ENCODE results near the gene CACNA2D3.

- TF ChIP-seq, protein P1, sequence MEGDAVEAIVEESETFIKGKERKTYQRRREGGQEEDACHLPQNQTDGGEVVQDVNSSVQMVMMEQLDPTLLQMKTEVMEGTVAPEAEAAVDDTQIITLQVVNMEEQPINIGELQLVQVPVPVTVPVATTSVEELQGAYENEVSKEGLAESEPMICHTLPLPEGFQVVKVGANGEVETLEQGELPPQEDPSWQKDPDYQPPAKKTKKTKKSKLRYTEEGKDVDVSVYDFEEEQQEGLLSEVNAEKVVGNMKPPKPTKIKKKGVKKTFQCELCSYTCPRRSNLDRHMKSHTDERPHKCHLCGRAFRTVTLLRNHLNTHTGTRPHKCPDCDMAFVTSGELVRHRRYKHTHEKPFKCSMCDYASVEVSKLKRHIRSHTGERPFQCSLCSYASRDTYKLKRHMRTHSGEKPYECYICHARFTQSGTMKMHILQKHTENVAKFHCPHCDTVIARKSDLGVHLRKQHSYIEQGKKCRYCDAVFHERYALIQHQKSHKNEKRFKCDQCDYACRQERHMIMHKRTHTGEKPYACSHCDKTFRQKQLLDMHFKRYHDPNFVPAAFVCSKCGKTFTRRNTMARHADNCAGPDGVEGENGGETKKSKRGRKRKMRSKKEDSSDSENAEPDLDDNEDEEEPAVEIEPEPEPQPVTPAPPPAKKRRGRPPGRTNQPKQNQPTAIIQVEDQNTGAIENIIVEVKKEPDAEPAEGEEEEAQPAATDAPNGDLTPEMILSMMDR (IDR thresholded peaks at IDR 0.05; ENCODE audit: insufficient read depth, low read depth, low read length) = no peak
- no peak for TF ChIP-seq EZH2 (IDR thresholded peaks at IDR 0.05; ENCODE audit: insufficient read depth, low read length)
These were observed 69.7 kb downstream of the CACNA2D3 start for GRCh38 chr3:54192026-54192425.
